Upper lobe of right lung (tissue), 1 donor: Measurements from ENCODE around the gene NHERF1. TPM values are rescaled to one million over a fixed set of nuclear protein-coding genes. Genes with fewer than 3 reads are reported as not detected.
A peak's percentile ranks its signal among the peaks of the same experiment; 100 is the strongest.

ENCODE experiments used
- ATAC-seq: fragments of 200-7000 bp; cut with Tn5 transposase; one replicate; pipeline ENCODE4 v1.9.1; 2020; ENCODE audit warnings: mild to moderate bottlenecking, moderate library complexity
- DNase-seq: peaks from one replicate; pipeline ENCODE4 v3.0.0-alpha.2; 2020
- H3K27ac ChIP-seq: fragments of 200-600 bp; one replicate; pipeline ENCODE4 v1.8.0; 2022
- H3K27me3 ChIP-seq: fragments of 200-600 bp; one replicate; pipeline ENCODE4 v1.8.0; 2022; ENCODE audit warnings: mild to moderate bottlenecking
- H3K36me3 ChIP-seq: fragments of 200-600 bp; one replicate; pipeline ENCODE4 v1.8.0; 2022
- H3K4me1 ChIP-seq: fragments of 200-600 bp; one replicate; pipeline ENCODE4 v1.8.0; 2022
- H3K4me3 ChIP-seq: fragments of 200-600 bp; one replicate; pipeline ENCODE4 v1.8.0; 2022; ENCODE audit warnings: mild to moderate bottlenecking
- H3K9me3 ChIP-seq: fragments of 200-600 bp; one replicate; pipeline ENCODE4 v1.8.0; 2022
- intact Hi-C: fragments of 100-400 bp; cut with DNase I; formaldehyde crosslinking; loops from one replicate; pipeline ENCODE4 v1.11.0; 2022
- total RNA-seq: library from RNA; stranded (reverse); fragmentation: NEBNext Ultra II Directional; extraction: Animal tissue kit (Norgen Biotek cat#: 25700); gene quantifications from one replicate; pipeline ENCODE4 v1.2.1, GENCODE V29; 2021
- TF ChIP-seq, protein P1 (sequence below): fragments of 200-600 bp; IDR thresholded peaks from one replicate; pipeline ENCODE4 v1.8.0; 2022; ENCODE audit warnings: antibody characterized with exemption
- donor health status: DM: no; HTN: yes; CAD: no; lungs with severe emphysema.

The NHERF1 gene
- total RNA-seq, 1 donor from 2014 or later, result 28.4 TPM

DNA sequence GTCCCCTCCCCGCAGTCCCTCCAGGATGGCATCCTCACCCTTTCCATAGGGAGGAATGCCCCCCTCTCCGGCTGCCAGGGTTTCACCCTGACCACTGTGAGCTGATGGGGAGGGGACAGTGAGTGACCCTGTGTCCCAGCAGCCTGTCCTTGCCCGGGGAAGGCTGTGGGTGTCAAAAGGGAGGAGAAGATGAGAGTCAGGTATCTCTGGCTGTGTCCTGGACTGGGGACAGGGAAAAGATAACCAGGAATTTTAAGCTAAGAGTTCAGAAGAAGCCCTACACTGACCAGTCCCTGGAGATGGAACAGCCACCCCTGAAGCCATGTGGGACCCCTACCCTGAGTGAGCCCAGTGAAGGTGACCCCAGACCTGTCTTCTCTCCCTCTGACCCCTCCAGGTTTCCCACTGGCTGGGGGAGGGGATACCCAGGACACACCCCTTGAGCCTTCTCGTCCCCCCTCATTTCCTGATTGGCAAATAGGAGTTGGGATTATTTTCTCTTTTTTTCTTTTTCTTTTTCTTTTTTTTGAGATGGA lies 16.4 kb downstream of the NHERF1 start:
- Histone ChIP-seq H3K4me1 (peaks cover 14% of the 10 kb centered on the region), H3K27ac (no peak overlapping the region), H3K36me3 (peaks cover 14% of the 10 kb centered on the region), H3K27me3 (no peaks in the 10 kb centered on the region), H3K4me3 (no peak overlapping the region), H3K9me3 (no peaks in the 10 kb centered on the region)
- ATAC-seq (no peak), DNase-seq (no peak)
- intact Hi-C loops, result no loop called here
- TF ChIP-seq, protein P1, sequence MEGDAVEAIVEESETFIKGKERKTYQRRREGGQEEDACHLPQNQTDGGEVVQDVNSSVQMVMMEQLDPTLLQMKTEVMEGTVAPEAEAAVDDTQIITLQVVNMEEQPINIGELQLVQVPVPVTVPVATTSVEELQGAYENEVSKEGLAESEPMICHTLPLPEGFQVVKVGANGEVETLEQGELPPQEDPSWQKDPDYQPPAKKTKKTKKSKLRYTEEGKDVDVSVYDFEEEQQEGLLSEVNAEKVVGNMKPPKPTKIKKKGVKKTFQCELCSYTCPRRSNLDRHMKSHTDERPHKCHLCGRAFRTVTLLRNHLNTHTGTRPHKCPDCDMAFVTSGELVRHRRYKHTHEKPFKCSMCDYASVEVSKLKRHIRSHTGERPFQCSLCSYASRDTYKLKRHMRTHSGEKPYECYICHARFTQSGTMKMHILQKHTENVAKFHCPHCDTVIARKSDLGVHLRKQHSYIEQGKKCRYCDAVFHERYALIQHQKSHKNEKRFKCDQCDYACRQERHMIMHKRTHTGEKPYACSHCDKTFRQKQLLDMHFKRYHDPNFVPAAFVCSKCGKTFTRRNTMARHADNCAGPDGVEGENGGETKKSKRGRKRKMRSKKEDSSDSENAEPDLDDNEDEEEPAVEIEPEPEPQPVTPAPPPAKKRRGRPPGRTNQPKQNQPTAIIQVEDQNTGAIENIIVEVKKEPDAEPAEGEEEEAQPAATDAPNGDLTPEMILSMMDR, result no peak

DNA sequence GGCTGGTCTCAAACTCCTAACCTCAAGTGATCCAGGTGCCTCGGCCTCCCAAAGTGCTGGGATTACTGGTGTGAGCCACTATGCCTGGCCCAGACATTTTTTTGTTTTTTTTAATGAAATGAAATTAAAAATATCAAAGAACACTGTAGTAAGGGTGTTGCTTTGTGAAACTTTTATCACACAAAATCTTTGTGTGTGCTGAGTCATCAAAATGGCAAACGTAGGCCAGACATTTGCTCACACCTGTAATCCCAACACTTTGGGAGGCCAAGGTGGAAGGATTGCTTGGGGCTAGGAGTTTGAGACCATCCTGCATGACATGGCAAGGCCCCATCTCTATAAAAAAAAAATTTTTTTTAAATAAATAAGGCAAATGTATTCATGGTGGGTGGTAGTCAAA lies 18.0 kb downstream of the NHERF1 start:
- Histone ChIP-seq H3K4me3 (no peak overlapping the region), H3K4me1 (no peaks in the 10 kb centered on the region), H3K9me3 (no peaks in the 10 kb centered on the region), H3K36me3 (peaks cover 28% of the 10 kb centered on the region), H3K27me3 (no peaks in the 10 kb centered on the region), H3K27ac (no peak overlapping the region)
- TF ChIP-seq, protein P1, result no peak
- intact Hi-C loops, result no loop called here
- DNase-seq (no peak), ATAC-seq (no peak)

DNA sequence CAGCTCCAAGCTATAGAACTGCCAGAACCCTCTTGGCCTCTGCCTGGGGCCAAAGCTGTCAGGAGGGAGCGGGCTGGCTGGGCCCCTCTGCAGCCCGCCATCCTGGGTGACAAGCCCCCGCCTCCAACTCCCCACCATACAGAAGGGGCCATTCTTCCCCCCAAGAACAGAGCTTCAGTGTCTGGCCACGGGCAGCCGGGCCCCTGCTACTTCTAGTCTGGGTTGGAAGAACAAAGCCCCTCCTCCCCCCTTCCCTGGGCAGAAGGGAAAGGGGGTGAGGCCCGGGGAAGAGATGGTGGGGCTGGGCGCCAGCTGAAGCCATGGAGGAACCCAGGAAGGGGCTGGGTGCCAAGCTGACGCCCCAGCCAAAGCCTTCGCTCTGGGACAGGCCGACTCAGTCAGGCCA lies 18.7 kb downstream of the NHERF1 start:
- Histone ChIP-seq H3K27ac (no peak overlapping the region), H3K36me3 (peaks cover 35% of the 10 kb centered on the region), H3K27me3 (no peaks in the 10 kb centered on the region), H3K4me1 (no peaks in the 10 kb centered on the region), H3K4me3 (no peak overlapping the region), H3K9me3 (no peaks in the 10 kb centered on the region)
- TF ChIP-seq, protein P1, result no peak
- no peak for DNase-seq
- ATAC-seq, result no peak
- intact Hi-C loops, result no loop called here

DNA sequence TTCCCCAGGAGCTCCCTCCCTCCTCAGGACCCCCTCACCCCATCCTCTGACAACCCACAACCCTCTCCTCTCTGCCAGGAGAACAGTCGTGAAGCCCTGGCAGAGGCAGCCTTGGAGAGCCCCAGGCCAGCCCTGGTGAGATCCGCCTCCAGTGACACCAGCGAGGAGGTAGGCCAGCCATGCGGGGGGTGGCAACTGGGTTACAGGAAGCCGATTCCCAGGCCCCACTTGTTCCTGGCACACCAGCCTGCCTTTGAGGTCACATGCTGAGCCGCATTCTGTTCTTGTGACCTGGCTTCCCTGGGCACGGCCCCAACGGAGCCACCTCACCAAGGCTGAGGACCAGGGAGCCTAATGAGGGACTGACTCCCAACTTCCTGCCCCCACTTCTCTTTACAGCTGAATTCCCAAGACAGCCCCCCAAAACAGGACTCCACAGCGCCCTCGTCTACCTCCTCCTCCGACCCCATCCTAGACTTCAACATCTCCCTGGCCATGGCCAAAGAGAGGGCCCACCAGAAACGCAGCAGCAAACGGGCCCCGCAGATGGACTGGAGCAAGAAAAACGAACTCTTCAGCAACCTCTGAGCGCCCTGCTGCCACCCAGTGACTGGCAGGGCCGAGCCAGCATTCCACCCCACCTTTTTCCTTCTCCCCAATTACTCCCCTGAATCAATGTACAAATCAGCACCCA lies 19.8 kb downstream of the NHERF1 start:
- Histone ChIP-seq H3K36me3 (peaks cover 46% of the 10 kb centered on the region), H3K9me3 (no peaks in the 10 kb centered on the region), H3K27me3 (no peaks in the 10 kb centered on the region), H3K4me3 (no peak overlapping the region), H3K27ac (no peak overlapping the region), H3K4me1 (no peaks in the 10 kb centered on the region)
- DNase-seq (peak; percentile 80), ATAC-seq (peak; percentile 41)
- TF ChIP-seq, protein P1, result no peak
- intact Hi-C loops, result no loop called here

DNA sequence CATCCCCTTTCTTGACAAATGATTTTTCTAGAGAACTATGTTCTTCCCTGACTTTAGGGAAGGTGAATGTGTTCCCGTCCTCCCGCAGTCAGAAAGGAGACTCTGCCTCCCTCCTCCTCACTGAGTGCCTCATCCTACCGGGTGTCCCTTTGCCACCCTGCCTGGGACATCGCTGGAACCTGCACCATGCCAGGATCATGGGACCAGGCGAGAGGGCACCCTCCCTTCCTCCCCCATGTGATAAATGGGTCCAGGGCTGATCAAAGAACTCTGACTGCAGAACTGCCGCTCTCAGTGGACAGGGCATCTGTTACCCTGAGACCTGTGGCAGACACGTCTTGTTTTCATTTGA lies 20.3 kb downstream of the NHERF1 start:
- intact Hi-C loops, result no loop called here
- H3K27ac ChIP-seq, result no peak overlapping the region
- H3K9me3 ChIP-seq, result no peaks in the 10 kb centered on the region
- H3K4me1 ChIP-seq, result no peaks in the 10 kb centered on the region
- no peak overlapping the region for H3K4me3 ChIP-seq
- H3K36me3 ChIP-seq, result peaks cover 50% of the 10 kb centered on the region
- DNase-seq, result no peak
- no peak for ATAC-seq
- H3K27me3 ChIP-seq, result no peaks in the 10 kb centered on the region
- TF ChIP-seq, protein P1, result no peak
